Measurements from ENCODE around the gene GNLY.

DNA sequence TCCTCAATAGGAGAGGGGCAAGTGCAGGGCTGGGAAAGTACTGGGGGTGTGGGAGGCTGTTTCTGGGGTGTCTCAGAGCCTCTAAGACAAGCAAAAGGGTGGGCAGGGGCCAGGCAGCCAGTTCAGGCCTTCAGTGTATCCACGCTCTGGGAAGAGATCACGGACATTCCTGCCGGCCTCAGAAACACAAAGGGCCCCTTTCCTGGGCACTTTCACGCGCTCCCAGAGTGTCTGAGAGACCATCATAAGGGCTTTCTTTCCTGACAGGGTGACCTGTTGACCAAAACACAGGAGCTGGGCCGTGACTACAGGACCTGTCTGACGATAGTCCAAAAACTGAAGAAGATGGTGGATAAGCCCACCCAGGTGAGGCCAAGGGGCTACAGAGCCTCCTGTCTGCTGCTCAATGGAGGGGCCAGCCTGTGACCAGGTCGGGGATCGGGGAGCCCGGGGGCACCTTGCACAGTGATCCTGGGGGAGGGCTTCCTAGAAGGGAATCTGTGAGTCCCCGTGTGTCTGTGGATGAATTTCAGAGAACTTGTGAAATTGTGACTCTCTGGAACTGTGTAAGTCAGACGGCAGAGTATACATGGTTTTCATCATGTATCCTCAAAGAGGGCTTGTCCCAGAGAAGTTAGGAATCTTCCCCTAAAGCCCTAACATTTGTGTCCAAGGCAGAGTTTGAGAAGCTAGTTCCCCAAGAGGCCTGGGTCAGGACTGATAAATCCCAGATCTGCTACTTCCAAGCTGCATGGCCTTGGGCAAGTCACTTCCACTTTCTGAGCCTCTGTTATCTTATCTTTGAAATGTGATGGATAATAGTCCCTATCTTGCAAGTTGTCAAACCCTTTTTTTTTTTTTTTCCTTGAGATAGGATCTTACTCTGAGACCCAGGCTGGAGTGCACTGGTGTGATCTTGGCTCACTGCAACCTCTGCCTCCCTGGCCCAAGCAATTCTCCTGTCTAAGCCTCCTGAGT is 1.8 kb downstream of the GNLY start:
- TF ChIP-seq, protein P1, sequence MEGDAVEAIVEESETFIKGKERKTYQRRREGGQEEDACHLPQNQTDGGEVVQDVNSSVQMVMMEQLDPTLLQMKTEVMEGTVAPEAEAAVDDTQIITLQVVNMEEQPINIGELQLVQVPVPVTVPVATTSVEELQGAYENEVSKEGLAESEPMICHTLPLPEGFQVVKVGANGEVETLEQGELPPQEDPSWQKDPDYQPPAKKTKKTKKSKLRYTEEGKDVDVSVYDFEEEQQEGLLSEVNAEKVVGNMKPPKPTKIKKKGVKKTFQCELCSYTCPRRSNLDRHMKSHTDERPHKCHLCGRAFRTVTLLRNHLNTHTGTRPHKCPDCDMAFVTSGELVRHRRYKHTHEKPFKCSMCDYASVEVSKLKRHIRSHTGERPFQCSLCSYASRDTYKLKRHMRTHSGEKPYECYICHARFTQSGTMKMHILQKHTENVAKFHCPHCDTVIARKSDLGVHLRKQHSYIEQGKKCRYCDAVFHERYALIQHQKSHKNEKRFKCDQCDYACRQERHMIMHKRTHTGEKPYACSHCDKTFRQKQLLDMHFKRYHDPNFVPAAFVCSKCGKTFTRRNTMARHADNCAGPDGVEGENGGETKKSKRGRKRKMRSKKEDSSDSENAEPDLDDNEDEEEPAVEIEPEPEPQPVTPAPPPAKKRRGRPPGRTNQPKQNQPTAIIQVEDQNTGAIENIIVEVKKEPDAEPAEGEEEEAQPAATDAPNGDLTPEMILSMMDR (IDR thresholded peaks at IDR 0.05; ENCODE audit: insufficient read depth, low read depth, low read length) = no peak
- no peak for TF ChIP-seq EZH2 (IDR thresholded peaks at IDR 0.05; ENCODE audit: insufficient read depth, low read length)

All from astrocyte (in vitro differentiated cells and primary cell).